Activated gamma-delta T cell treated with anti-CD3 and anti-CD28 coated beads, Interleukin-2, amount 50 U/mL, for 16 hours (primary cell): ENCODE results near the gene FAM124A.

ENCODE experiments used
- DNase-seq: peaks from one replicate; pipeline ENCODE4 v3.0.0-alpha.2; 2020; ENCODE audit warnings: low read depth

Gene FAM124A

GRCh38 chr13:51243832-51244231 is 21.6 kb downstream of the FAM124A start:
- no peak for DNase-seq

DNA sequence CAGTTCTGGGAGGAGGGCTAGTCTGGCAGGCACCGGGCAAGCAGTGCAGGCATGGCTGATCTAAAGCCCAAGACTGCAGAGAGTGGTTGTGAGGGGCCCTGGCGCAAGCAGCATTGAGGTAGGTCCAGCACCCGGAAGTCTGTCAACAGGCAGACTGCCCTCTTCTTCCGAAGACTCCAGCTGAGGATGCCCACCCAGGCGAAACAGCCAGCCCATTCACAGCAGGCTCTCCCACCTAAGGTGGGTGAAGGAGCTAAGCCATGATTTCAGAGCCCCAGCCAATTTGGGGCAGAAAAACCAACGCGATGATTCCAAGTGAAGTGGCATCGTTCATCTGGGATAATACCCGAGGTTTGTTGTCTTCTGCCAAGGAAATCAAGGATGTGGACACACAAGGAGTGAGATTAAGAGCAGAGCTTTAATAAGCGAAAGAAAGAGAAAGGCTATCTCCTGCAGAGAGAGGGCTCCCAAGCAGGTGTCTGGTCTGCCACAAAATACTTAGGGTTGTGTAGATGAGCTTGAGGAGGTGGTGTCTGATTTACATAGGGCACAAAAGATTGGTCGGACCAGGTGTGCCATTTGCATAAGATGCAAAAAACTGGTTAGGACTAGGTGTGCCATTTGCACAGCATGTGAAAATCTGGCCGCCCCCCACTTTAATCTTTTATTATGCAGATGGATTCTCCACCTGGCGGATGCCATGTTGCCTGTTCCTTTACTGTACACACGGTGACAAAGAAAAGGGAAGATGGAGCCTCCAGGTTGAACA is 22.6 kb downstream of the FAM124A start:
- DNase-seq: no peak

DNA sequence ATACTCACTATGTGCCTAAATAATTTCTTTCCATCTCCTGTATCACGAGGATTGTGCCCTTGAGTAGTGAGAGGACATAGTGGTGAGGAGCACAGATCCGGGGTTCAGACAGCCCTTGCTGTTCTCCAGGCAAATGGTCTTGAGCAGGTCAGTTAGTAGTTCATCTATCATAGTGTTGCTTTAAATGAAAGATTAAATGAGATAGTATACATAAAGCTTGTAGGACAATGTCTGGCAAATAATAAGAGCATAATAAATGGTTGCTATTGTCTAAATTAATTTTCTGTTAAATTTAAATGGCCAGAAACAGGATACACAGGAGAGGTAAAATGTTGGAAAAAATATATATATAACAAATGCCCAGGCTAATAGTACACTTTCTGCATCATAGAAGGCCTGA is 23.4 kb downstream of the FAM124A start:
- DNase-seq: no peak

- DNase-seq: no peak
These were observed 23.8 kb downstream of the FAM124A start for GRCh38 chr13:51246025-51246417.

- no peak for DNase-seq
These were observed 24.4 kb downstream of the FAM124A start for GRCh38 chr13:51246418-51247277.

DNA sequence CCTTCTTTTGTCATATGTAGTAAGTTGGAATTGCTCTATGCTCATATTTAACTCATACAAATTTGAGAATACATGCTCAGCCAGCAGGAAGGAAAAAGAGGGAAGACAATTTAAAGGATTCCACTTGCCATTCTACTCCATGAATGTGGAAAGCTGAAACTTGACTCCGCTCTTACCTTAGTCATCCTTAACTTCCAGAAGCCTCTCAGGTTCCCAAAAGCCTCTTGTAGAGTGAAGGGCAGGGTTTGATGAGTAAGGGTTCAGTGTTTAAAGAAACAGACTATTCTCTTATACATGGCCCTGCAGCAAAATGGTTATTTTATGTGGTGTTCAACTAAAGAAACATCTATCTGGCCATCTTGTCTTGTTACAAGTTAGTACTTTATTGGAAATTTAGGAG is 27.1 kb downstream of the FAM124A start:
- DNase-seq: no peak

- DNase-seq: no peak
These were observed 27.9 kb downstream of the FAM124A start for GRCh38 chr13:51249770-51250741.

GRCh38 chr13:51251480-51251879 is 29.3 kb downstream of the FAM124A start:
- DNase-seq: no peak

DNA sequence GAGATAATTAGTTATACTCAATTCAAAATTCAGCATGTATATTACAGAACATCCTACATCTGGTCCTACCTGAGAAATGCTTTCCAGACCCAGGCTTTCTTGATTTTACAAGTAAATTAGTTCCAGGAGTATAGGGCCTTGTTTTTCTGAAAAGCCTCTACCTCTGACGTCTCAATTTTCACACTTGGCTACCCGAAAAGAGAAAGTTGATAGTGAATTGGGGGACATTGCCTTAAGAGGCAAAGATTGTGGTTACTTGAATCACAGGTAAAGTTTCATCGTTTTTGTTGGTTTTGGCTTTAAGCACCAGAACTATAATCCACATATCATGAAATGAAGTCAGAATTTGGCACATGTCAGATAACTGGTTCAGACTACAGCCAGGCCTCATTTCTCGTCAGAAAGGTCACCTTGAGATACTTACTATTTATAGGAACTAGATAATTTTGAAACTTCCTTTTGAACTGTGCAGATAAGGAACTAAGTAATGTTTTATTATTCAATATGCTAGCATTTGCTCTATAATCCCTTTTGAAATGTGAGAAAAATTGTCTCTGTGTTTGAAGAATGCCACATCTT is 30.8 kb downstream of the FAM124A start:
- no peak for DNase-seq

DNA sequence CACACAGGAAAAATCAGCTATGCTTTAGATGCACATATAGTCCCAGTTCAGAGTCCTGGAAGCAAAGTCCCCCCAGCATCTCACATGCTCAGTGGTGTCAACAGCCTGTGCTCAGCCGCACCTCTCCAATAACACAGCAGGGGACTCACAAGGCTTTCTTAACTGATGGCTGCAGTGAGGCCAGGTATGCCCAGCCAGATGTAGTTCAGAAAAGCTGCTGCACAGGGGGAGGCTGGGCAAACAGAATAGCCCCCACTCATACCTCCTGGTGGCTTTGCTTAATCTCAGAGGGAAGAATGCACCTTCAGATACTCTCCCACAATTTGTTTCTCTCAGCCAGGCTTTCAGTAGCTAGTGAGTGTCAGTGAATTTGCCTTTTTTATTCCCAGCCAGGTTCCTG is 33.4 kb downstream of the FAM124A start:
- no peak for DNase-seq

DNA sequence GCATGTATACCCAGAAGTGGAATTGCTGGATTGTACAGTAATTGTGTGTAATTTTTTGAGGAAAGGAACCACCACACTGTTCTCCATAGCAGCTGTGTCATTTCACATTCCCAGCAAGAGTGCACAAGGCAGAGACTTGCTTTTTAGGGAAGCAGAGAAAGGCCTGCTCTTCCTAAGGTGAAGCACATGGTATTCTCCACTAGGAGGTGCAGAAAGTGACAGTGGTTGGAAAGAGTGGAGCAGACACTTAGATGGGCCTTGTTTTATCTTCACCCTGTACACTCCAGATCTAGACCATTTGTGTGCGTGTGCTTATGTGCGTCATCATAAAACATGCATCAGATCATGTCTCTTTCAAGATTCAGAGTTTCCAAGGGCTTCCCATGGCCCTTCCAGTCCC is 35.0 kb downstream of the FAM124A start:
- no peak for DNase-seq

GRCh38 chr13:51258612-51259548 is 36.7 kb downstream of the FAM124A start:
- DNase-seq: no peak

DNA sequence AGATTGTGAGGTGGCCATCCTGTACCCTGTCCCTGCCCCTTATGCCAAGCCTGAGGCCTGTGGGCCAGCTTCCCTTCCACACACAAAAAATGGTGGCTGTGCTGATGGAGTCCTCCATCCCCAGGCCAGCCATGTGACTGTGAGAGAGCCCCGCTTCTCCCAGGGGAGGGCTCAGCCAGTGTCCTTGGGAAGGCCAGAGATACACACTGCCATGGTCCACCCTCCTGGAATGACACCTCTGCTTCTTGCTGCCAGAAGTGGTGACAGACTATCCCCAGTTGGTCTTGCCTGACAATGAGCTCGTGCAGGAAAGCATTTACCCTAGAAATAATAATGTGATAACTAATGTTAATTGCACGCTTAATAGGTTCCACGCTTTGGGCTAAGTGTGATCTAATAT is 38.0 kb downstream of the FAM124A start:
- no peak for DNase-seq

GRCh38 chr13:51261610-51262249 is 39.5 kb downstream of the FAM124A start:
- no peak for DNase-seq

DNA sequence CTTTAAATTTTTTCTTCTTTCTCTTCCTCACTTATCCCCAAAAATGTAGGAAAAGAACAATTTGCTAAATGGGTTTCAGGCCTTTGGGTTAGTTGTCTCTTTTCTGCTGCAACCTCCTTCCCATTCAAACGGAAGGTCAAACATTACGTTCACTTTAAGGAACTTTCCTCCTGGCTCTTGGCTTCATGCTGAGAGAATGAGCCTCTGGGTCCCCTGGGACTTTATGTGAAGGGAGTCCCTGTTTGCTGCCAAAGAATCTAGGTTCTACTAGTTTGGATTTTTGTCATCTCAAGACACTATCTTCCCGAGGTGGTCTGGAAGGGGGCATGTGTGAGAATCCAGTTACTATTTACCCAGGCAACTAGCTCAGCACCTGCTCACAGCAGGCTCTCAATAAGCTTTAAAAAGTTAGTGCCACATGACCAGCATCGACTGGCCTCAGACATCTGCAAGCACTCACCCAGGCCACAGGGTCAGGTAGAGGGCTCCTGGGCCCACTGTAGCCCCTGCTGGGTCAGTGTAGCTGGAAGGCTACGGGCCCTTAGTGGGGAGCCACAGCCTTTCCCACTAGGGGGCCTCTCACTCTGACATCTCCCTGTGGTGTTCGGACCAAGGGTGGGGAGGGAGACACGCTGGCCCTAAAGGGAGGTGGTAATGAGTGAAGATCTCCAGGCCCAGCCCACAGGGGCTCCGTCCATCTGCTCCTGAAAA is 40.5 kb downstream of the FAM124A start:
- no peak for DNase-seq

DNA sequence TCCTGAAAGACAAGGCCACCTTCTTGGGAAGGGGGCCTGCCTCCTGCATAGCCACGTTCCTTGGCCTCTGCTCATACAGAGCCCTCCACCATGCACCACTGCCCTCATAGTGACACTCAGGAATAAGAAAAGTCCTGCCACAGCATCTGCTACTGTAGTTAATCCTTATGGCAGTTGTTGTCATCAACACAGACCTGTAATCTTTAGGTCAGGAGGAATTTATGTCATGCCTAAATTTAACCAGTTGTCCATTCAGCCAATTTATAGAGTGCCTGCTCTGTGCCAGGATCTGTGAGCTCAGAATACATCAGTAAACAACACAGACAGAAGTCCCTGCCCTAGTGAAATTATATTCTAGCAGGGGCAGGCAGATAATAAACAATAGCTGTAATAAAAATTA is 44.4 kb downstream of the FAM124A start:
- DNase-seq: no peak

DNA sequence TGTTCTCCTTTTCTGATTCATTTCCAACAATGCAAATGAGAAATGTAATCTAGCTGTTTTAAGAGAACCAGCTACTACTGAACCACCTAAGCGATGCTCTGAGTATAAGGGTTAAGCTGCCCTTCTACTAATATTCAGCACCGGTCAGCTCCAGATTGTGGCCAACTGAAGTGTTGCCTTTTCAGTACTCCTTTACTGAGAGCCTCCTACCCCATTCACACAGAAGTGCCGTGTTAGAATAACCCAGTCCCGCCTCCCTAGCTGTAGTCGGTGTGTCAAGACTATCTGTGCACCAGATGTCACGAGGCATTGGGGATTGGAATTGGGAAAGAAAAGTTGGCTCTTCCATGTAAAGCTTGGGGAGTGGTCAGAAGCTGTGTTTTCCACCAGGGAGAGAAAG is 45.4 kb downstream of the FAM124A start:
- no peak for DNase-seq

GRCh38 chr13:51269039-51269438 is 46.8 kb downstream of the FAM124A start:
- no peak for DNase-seq

GRCh38 chr13:51270623-51271415 is 48.6 kb downstream of the FAM124A start:
- no peak for DNase-seq
